Activated CD4-positive, alpha-beta T cell treated with anti-CD3 and anti-CD28 coated beads, Interleukin-2, amount 50 U/mL, for 4 hours (primary cell): ENCODE data around the gene SEC14L6.

Source experiments
- DNase-seq, 2 experiments: peaks; one replicate each; pipeline ENCODE4 v3.0.0-alpha.2; 2020

Gene SEC14L6

GRCh38 chr22:30491381-30491780 lies 55.2 kb downstream of the SEC14L6 start:
- DNase-seq: no peak

- DNase-seq: no peak
Measured at GRCh38 chr22:30490399-30490798, 56.1 kb downstream of the SEC14L6 start.

GRCh38 chr22:30488121-30488520 lies 58.4 kb downstream of the SEC14L6 start:
- DNase-seq: no peak

GRCh38 chr22:30486661-30487115 lies 59.9 kb downstream of the SEC14L6 start:
- DNase-seq: no peak

- DNase-seq: no peak
Measured at GRCh38 chr22:30486118-30486517, 60.4 kb downstream of the SEC14L6 start.

GRCh38 chr22:30485362-30485988 lies 61.1 kb downstream of the SEC14L6 start:
- peak; percentile 66 to 73 for DNase-seq

- DNase-seq: no peak
Measured at GRCh38 chr22:30483169-30483568, 63.4 kb downstream of the SEC14L6 start.

- DNase-seq: no peak
Measured at GRCh38 chr22:30481711-30482110, 64.8 kb downstream of the SEC14L6 start.

- no peak for DNase-seq
Measured at GRCh38 chr22:30479981-30480380, 66.6 kb downstream of the SEC14L6 start.

- DNase-seq: peak in 1 of 2 experiments; percentile 8
Measured at GRCh38 chr22:30474683-30475424, 71.7 kb downstream of the SEC14L6 start.

- DNase-seq: no peak
Measured at GRCh38 chr22:30474121-30474520, 72.4 kb downstream of the SEC14L6 start.

- no peak for DNase-seq
Measured at GRCh38 chr22:30472994-30473720, 73.4 kb downstream of the SEC14L6 start.
